Activated T-cell treated with anti-CD3 and anti-CD28 coated beads, Interleukin-2, amount 50 U/mL, for 48 hours (primary cell): Measurements from ENCODE around the gene STRIP1.
A peak's percentile ranks its signal among the peaks of the same experiment; 100 is the strongest.
"Not testable (repeated sequence)": the region's sequence is repeated elsewhere in the genome, so short reads cannot be mapped to it uniquely, and the experiment has no call there.

Experiments used
- DNase-seq, 2 experiments: peaks; one replicate each; pipeline ENCODE4 v3.0.0-alpha.2; 2020

STRIP1 gene

DNA sequence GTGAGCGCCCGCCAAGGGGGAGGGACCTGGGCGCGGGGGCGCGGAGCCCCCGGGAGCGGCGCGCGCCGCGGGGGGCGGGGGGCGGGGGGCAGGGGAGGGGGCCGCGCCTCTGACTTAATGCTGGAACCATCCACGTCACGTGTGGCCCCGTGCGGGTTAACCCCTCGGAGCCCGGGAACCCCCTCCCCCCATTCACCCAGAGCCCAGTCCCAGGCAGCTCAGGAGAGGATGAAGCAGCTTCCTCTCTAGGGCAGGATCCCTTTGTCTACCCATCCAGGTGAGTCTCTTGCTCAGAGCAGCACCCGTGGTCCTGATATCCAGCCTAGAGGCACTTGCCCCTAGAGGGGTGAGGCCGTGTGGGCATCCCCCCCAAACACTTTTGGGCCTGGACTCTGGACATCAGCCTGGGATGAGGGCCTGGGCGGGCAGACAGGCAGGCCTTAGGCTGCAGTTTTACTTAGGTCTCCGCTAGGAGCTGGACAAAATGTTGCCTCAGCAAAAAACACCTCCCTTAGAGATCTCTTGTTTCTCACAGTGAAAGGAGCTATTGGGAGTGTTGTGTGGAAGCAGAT is 36.3 kb downstream of the STRIP1 start, which contains the start of gene ALX3:
TSS of gene ALX3 (minus strand) at position 2 of the 572 bp plus-strand sequence. CDS start 60 bp downstream, outside the sequence.
- no peak for DNase-seq

DNA sequence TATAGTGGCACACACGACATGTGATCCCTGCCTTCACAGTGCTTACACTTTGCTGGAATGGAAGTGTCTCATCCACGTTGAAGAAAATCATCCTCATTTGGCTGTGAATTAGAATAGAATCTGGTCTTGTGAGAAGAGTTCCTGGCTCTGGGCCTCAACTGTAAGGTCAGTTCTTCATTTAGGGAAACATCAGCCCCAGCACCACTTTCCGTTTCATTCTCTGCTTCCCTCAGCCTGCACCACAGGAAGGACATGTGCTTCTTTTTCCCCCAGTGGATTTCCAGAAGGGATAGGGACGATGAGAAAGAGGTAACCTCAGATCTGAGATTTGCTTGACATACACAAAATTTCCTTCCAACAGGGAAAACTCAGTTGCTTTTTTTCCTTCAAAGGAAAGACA is 39.7 kb downstream of the STRIP1 start:
- no peak for DNase-seq

DNA sequence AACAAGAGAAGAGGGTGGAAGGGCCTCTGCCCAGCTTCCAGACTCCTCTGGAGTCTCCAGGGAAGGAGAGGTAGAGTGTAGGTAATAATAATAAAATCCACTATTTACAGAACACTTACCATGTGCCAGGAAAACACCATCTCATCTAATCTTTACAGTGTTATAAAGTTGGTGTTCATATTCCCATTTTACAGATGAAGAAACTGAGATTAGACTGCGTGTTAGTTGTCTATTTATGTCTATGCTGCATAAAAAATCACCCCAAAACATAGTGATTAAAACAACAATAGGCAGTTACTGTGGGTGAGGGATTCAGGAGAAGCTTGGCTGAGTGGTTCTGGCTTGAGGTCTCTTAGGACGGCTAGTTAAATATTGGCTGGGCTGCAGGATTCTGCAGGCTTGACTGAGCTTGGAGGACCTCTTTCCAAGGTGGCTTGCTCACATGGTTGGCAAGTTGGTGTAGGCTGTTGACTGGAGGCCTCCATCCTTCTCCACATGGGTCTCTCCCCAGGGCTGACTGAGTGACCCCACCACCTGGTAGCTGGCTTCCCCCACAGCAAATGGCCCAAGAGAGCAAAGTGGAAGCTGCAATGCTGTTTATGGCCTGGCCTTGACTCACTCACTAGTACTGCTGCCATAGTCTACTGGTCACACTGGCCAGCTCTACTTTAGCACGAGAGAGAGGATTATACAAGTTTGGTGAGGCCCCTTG is 42.5 kb downstream of the STRIP1 start:
- no peak for DNase-seq

DNA sequence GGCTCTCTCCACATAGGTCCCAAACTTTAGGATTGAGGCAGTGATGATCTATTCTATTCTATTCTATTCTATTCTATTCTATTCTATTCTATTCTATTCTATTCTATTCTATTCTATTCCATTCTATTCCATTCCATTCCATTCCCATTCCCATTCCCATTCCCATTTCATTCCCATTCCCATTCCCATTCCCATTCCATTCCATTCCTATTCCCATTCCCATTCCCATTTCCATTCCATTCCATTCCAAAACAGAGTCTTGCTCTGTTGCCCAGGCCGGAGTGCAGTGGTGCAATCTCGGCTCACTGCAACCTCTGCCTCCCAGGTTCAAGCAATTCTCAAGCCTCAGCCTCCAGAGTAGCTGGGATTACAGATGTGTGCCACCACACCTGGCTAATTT is 45.6 kb downstream of the STRIP1 start:
- DNase-seq, result not testable (repeated sequence)

DNA sequence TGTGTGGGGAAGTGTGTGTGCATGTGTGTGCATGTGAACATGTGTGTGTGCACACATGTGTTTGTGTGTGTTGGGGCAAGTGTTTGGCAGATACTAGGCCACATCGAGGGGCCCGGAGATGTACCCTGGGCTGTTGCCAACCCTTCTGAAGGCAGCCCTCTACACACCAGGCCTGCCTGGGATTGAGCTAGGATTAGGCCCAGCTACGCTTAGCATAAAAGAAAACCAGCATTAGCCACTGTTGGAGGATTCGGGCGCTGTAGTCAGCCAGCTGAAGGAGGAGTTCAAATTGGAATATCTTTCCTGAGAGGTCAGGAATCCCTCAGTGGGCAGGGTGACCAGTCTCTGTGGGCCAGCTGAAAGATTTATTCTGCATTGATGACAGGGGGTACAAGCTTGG is 46.6 kb downstream of the STRIP1 start:
- DNase-seq, result no peak

DNA sequence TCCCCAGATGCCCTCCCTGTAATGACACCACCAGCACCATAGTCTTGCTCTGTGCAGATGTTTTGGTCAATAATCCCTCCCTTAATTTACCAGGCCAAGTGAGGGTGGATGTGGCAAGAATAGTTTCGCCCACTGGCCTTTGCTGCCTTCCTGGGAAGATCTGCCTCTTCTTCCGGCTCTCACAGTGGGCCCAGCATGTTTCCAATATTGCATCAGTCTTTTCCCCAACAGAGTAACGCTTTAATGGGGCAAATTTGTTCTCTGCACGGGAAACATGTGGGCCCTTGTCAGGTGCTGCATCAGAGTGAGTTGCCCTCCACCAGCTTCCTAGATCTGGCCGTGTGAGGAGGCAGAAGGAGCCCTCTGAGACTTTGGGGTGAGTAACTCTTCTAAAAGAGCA is 48.1 kb downstream of the STRIP1 start:
- no peak for DNase-seq

DNA sequence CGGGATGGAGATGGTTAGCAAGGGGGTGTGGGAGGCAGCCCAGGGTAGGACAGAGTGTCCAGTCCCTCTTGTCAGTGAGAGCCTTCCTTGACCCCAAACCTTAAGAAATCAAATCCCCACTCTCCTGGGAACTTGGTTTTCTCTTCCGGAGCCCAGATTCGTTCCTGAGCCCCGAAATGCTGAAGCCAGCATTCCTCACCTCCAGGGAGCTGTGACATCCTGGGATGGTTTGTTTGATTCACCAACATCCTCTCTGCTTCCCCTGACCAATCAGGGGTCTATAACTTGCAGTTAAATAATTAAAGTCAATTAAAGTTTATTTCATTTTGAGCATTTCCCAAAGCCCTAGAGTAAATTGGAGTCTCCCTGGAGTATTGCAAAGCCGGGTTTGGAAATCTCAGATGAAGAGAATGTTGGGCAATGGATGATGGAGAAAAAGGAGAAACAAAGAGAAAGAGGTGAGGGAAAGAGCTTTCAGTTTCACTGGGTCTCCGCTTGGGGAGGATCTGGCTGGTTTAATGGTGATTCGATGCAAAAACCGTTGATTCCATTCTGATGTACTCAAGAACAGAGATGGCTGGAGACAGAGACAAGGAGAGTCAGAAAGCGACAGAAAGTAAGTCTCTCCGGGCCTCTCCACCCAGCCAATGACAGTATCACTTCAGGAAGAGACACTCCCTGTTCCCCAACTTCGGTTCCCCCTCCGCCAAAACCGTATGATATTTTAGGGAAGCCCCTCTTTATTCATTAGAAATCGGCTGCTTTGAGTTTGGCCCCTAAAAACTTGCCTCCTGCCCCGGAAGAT is 48.8 kb downstream of the STRIP1 start:
- DNase-seq, result no peak

DNA sequence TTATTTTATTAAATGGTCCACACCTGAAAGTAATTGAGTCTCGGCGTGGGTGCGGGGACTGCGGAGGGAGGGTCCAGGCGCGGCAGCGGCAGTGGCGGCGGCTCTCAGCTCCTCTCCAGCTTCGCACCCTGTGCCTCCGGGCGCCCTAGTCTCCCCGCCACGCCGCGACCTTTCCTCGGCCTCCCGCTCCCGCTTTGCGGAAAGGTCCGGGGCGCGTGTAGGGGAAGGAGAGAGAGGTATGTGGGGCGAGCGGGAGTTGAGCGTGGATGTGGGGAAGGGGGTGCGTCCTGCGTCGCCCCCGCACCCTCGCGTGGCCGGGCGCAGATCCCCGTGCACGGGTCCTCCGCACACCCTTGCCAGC is 49.4 kb downstream of the STRIP1 start:
- peak in 1 of 2 experiments; percentile 31 for DNase-seq

DNA sequence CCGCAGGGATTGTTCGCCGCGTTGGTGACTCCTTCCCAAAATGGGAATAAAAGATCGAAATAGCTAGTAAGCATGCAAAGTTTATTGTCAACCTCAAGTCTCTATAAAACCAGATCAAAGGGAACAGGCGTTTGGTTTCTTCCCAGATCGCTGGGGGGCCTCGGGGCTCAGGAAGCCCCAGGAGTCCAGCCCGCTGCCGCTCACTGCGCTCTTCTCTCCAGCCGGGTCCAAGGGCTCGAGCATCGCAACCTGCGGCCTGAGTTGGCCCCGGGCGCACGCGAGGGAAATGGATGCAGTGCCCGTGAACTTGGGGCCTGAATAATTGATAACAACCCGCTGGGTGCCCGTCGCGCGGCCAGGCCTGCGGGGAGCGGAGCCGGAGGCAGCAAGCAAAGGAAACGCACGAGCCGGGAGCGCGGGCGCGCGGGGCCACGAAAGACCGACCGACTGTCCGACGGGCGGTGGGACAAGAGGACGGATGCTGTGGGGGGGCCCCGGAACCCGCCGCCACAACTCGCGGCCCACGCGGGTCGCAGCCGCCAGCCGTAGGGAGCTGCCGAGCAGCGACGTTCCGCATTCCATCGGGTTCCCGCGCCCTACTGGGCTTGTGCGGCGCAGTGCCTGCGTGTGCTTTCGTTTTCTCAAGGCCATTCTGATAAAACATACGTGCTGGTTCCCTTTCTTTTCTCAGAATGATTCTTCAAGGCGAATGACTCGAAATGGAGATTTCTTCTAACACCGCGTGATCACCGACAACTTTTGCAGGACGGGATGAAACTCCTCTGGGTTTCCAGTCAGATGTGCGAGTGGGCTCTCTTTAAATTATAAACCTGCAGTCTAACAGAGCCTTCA is 50.0 kb downstream of the STRIP1 start:
- peak; percentile 51 to 61 for DNase-seq

DNA sequence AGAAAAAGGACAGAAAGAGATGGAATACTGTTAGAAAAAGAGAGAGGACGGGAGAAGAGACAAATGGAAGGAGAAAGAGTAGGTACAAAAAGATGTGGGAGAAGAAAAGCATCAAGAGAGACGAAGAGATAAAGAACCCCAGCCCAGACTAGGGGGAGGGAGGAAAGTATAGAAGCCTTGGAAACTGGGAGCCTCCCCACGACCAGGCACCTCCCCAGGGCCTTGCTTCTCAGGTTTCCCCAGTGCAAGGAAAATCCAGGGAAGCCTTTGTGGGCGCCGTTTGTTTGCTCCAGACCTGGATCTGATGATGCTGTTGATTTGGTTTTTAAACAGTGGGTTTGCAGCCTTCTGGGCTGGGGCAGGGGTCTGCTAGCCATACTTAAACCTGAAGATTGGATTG is 51.2 kb downstream of the STRIP1 start:
- DNase-seq, result no peak

DNA sequence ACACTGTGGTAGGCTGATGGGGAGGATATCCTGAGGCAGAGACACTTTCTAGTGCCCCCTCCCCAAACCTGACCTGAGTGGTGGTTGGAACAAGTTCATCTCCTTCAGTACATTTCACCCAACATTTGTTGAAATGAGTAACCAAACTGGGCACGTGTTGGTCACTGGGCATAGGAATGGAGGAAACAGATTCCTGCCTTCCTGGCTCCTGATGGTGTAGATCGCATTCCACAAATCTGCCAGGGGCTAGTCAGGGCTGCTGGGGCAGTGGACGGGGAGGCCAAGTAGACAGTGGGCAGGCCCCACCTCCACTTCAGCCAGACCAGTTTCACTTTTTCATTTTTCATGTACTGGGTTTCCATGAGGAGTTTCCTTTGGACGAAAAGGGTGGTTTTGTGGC is 52.5 kb downstream of the STRIP1 start:
- DNase-seq, result no peak

DNA sequence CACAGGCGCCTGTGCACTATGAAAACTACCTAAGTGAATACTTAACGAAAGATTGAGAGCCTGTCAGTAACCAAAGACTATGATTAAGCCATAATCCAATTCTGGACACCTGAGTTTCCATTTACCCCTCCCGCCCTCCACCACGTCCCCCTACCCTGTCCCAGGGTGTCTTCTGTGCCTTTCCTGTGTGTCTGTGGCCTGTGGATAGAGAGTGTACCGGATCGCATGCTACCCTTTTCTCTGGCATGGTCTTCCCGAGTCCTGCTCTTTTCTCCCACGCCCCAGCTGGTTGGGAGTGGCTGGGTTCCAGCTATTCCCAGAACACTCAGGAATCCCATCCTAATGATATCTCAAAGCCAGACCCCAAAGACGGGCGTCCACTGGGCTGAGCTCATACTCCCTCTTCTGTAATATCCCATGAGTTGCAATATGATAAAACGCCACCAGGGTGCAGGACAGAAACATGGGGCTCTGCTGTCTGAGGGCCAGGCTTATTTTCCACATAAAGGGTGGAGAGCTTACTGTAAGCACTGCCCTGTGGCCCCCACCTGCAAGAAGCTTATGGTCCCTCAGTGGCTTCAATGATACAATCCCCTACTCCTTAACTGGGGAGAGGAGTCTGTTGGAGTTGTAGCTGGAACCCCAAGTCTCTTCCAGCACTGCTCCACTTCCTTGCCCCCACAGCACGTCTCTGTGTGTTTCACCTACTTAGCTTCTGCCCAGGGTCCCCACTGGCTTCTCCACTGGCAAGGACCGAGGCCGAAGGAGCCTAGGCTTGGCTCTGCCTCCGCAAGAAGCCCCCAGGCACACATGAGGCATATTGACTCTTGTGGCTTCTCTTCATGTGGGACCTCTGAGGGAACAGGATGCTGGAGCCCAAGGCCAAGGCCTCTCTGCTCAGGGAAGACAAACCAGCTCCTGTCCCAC is 53.7 kb downstream of the STRIP1 start:
- peak; percentile 59 to 61 for DNase-seq

DNA sequence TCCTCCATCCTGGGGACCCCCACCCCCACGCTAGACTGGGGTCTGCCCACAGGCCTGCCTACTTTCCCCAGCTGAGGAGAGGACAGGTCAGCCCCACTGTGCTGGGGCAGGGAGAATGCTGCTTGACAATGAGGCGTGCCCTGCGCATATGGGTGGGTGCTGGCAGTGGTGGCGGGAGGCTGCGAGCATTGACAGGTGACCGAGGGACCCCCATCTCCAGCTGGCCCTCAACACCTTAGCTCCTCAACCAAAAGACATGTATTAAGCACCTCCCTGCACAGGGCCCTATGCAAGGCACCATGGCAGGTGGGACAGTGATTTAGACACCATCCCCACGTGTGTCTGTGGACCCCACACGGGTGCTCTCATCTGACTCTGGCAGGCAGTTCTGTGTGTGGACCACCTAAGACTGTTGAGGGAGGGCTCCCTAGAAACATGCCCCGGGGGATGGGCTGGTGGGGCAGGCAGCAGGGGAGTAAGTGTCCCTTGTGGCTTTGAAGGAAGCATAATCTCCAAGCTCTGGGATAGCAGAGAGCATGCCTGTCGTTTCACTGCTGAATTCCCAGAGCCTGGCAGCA is 54.4 kb downstream of the STRIP1 start:
- DNase-seq, result no peak

DNA sequence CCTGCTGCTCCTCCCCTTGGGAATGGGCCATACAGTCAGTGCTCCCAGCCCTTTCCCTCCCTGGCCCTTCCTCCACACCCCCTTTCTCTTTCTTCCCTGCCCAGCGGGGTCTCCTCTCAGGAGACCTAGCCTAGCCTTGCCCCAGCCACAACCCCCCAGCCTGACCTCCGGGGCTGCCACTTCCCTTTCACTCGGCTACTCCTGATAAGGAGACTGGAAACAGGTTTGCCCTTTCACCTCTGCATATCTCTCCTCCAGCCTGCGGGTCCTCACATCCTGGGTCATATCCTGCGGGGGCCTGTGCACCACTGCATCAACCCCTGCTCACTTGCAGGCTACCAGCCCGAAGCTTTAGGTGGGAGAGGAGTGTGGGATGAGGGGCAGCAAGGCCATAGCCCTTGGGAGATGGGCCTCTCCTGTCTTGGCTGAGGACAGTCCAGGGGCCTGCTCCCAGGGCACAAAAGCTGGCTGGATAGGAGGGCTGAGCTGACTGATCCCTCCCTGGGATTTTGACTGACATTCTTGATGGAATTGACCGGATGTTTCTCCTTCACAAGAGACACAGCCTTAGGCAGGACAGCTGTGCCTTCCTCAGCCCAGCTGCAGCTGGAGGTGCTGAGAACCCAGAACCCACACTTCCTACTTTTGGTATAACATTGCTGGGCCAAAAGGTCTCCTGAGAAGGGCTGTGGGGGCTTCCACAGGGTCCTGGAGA is 55.3 kb downstream of the STRIP1 start:
- no peak for DNase-seq

DNA sequence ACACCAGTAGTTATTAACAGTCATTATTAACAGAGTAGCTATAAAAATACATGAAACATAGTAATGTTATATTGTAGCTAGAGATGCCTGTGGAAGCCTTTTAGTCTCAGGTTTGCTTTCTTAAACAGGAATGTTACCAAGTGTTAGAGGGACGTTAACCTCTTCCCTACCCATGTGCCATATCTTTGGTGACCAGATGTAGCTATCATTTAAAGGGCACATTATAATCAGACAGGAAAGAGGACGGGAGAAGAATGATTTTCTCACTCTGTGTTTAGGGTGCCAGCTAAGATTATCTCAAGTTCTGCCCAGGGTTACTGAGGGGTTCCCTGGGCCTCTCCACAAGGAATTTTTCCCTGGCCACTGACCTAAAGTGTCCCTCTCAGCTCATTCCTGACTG is 57.0 kb downstream of the STRIP1 start:
- no peak for DNase-seq

DNA sequence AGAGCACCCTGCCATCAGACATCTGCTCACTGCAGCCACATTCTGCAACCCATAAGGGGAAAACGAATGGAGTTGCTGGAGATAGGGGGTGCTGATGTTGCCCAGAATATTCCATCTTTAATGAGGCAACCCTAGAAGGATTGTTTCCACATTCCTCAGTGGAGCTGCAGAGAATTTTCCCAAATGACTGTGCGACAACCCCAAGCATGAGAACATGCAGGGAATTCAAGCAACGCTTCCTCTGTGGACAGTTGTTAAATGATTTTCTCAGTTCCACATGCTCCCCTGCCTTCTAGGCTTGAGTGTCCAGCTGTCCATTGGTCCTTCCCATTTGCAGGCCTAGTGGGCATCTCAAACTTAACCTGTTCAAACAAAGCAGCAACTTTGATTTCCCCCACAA is 57.4 kb downstream of the STRIP1 start:
- DNase-seq, result no peak

DNA sequence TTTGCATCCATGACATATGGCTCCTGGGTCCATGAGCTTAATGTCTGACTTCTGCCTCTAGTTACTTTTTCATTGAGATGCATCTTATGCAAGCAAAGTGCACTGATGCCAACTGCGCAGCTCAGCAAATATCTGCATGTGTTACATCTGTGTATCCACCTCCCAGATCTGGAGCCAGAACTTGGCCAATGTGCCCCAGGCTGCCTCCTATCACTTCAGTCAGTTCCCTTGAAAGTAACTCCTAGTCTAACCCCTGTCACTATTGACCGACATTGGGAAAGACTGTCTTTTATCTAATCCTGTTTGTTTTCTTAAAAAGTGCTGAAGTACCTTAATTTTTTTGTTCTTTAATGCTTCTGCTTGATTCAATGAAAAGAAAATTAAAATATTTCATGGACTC is 58.6 kb downstream of the STRIP1 start:
- DNase-seq, result no peak

DNA sequence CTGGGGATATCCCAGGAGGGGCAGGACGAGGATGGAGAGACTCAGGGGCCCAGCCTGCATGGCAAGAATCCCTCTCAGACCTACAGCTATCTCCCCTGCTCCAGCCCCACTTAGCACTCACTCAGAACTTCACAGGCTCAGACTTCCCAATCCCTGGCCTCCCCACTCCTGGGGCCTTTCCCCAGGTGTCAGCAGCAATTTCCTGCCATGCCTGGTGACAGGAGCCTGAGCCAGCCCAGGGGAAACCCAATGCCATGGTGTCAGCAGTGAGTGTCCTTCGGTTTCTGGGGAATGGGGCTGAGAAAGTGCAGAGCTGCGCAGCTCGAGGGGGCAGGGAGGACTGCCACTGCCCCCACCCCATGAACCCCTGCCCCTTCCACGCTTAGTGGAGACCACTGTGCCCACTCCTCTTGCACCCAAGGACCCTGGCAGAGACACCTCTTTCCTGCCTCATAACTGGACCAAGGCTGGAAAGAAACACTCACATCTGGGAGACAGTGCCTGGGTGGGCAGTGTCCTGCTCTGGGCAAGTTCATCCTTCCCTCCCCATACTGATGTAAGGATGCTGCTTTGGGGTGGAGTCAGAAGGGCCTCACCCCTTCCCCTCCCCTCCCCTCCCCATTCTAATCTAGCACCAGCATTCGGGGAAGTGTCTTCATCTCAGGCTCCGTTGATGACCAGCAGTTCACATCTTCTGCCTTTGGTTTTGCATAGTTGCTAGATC is 60.7 kb downstream of the STRIP1 start:
- DNase-seq, result no peak

DNA sequence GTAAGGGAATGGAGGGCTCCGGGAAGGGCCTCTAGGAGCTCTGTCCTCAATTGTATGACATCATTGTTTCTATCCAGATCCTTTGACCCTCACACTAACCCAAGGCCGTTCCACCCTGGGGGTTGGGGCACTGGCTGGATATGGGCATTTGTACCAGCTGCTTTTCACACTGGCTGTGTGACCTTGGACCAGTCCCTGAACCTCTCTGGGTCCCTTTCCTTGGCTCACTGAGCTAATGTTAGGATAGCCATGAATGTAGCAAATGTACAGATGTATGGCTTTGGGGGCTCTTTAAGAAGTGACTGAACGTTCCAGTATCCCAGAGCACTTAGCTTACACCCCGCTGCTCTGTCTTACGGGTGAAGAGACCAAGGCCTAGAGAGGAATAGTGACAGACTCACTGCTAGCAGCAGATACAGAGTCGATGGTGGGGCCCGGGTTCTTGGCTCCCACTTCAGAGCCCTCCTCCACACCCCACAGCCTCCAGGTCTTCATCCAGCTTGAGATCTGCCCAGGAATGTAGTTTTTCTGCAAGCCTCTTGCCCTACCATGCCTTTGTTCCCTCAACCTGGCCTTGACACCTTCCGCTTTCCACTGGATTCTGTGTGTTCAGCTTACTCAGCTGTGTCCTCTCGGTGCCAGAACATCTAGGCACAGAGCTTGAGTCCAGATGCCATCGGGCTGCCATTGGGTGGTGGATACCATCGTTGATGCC is 63.2 kb downstream of the STRIP1 start:
- DNase-seq, result no peak
